Measurements from ENCODE around the gene RASGRP2. TPM values are rescaled to one million over a fixed set of nuclear protein-coding genes. Genes with fewer than 3 reads are reported as not detected.
"Not testable (repeated sequence)": the region's sequence is repeated elsewhere in the genome, so short reads cannot be mapped to it uniquely, and the experiment has no call there.

RASGRP2 gene
- total RNA-seq, 1 experiment from 2014 or later = 4.0 TPM

DNA sequence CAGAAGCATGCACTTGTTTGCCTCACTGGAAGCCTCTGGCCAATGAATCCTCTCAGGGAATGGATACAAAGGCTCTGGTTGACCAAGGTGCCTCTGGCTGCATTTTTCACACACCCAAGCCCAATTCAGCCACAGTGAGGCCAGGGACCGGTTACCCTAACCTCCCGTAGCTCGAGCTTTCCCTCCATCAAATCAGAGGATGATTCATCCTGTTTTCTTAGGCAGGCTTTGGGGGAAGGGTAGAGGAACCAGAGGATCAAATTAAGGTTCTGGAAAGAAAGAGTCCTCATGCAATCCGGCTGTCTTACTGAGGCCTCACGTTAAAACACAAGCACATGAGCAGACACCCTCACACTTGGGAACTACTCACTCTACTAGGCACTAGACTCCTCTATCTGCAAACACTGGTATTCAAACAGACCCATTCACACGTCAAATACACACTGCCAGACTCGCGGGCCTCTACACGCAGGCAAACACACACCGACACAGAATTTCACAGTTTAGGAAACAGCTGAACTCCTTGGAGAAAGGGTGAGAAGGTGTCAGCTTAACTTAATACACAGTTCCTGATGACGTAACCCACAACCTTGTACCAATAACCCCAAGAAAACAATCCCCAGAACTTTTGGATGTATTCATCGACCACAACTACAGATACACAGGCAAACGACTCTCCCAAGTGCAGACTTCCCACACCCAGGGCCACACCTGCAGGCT lies 33.4 kb downstream of the RASGRP2 start:
- no peaks in the 10 kb centered on the region for H3K36me3 ChIP-seq (ENCODE audit: control insufficient read depth, insufficient read depth, low read length)
- DNase-seq = no peak
- H3K4me3 ChIP-seq (ENCODE audit: low read depth, low read length) = no peak overlapping the region
- H3K4me1 ChIP-seq = no peaks in the 10 kb centered on the region
- BruUV-seq (replicated peaks) = no TSS peak
- POLR2A ChIA-PET = no interaction called here
- H3K27me3 ChIP-seq (replicated peaks; ENCODE audit: control insufficient read depth, insufficient read depth, low read length) = peaks cover 6% of the 10 kb centered on the region
- Mint-ChIP-seq H3K27me3 (ENCODE audit: insufficient read depth, unreplicated experiment) (peaks cover 14% of the 10 kb centered on the region), H3K36me3 (ENCODE audit: insufficient read depth, unreplicated experiment) (no peaks in the 10 kb centered on the region), H3K9me3 (ENCODE audit: unreplicated experiment) (no peaks in the 10 kb centered on the region), H3K4me1 (ENCODE audit: low read depth, unreplicated experiment) (peaks cover 3% of the 10 kb centered on the region), H3K27ac (ENCODE audit: unreplicated experiment) (no peak overlapping the region), H3K4me3 (ENCODE audit: unreplicated experiment) (no peak overlapping the region)
- TF ChIP-seq, protein P1, sequence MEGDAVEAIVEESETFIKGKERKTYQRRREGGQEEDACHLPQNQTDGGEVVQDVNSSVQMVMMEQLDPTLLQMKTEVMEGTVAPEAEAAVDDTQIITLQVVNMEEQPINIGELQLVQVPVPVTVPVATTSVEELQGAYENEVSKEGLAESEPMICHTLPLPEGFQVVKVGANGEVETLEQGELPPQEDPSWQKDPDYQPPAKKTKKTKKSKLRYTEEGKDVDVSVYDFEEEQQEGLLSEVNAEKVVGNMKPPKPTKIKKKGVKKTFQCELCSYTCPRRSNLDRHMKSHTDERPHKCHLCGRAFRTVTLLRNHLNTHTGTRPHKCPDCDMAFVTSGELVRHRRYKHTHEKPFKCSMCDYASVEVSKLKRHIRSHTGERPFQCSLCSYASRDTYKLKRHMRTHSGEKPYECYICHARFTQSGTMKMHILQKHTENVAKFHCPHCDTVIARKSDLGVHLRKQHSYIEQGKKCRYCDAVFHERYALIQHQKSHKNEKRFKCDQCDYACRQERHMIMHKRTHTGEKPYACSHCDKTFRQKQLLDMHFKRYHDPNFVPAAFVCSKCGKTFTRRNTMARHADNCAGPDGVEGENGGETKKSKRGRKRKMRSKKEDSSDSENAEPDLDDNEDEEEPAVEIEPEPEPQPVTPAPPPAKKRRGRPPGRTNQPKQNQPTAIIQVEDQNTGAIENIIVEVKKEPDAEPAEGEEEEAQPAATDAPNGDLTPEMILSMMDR (IDR thresholded peaks at IDR 0.05; ENCODE audit: insufficient read depth in 1 of 2, low read depth in 1 of 2, low read length in 1 of 2, severe bottlenecking in 1 of 2, unreplicated experiment in 1 of 2) = no peak
- CTCF ChIA-PET = interaction anchor here (0.6 kb wide), 1 partner anchor 29 kb away, joined by 7 read pairs; no protein-coding TSS in a partner anchor
- no peaks in the 10 kb centered on the region for H3K9me3 ChIP-seq
- intact Hi-C loops (cut with micrococcal nuclease; ENCODE audit: unreplicated experiment) = no loop called here

DNA sequence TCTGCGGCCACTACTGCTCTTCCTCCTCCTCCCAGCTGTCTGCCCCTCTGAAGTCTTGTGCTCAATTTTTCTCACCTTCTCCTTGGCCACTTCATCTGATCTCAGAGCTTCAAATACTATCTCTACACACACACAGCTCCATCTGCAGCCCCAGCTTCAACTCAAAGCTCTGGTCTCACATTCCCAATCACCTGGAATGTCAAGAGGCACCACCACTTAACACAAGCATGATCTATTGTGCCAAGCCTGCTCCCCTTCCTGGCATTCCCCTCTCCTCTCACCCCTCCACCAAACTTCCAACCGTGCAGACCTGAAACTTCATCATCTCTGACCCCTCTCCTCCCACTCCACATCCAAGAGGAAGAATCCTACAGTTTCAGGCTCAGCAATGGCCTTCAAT lies 38.4 kb downstream of the RASGRP2 start:
- peaks cover 7% of the 10 kb centered on the region for H3K27me3 Mint-ChIP-seq (ENCODE audit: insufficient read depth, unreplicated experiment)
- no peaks in the 10 kb centered on the region for H3K27me3 ChIP-seq (replicated peaks; ENCODE audit: control insufficient read depth, insufficient read depth, low read length)
- no peak overlapping the region for H3K4me3 Mint-ChIP-seq (ENCODE audit: unreplicated experiment)
- no peaks in the 10 kb centered on the region for H3K4me1 ChIP-seq
- intact Hi-C loops (cut with micrococcal nuclease; ENCODE audit: unreplicated experiment) = no loop called here
- ChIA-PET POLR2A (interaction anchor here (1.1 kb wide), 1 partner anchor 56 kb away, joined by 5 read pairs; no protein-coding TSS in a partner anchor), CTCF (interaction anchor here (1.2 to 2.4 kb wide), 5 partner anchors 8 to 77 kb away, joined by 3 to 27 read pairs (median 6); no protein-coding TSS in a partner anchor)
- no peak overlapping the region for H3K27ac Mint-ChIP-seq (ENCODE audit: unreplicated experiment)
- no peaks in the 10 kb centered on the region for H3K9me3 ChIP-seq
- TF ChIP-seq, protein P1 (IDR thresholded peaks at IDR 0.05; ENCODE audit: insufficient read depth in 1 of 2, low read depth in 1 of 2, low read length in 1 of 2, severe bottlenecking in 1 of 2, unreplicated experiment in 1 of 2) = no peak
- no peak overlapping the region for H3K4me3 ChIP-seq (ENCODE audit: low read depth, low read length)
- no peaks in the 10 kb centered on the region for H3K36me3 ChIP-seq (ENCODE audit: control insufficient read depth, insufficient read depth, low read length)
- H3K36me3 Mint-ChIP-seq (ENCODE audit: insufficient read depth, unreplicated experiment) = no peaks in the 10 kb centered on the region
- peaks cover 8% of the 10 kb centered on the region for H3K4me1 Mint-ChIP-seq (ENCODE audit: low read depth, unreplicated experiment)
- H3K9me3 Mint-ChIP-seq (ENCODE audit: unreplicated experiment) = no peaks in the 10 kb centered on the region
- DNase-seq = no peak
- BruUV-seq (replicated peaks) = no TSS peak

DNA sequence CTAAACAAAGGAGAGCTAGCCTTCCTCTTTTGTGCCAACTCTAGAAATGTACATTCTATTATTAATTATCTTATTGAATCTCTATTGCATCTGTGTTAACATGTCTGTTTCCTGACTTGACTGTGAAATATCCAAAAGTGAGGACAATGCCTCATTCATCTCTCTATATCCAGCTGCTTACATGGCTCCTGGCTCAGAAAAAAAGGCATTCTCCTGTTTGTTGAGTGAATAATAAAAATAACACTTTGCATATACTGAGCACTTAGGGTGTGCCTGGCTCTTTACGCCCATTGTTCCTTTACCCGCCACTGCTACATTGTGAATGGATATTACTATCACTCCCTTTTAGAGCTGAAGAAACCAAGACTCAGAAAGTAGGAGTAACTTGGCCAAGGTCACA lies 40.9 kb downstream of the RASGRP2 start:
- Histone ChIP-seq H3K9me3 (no peaks in the 10 kb centered on the region), H3K4me1 (no peaks in the 10 kb centered on the region), H3K36me3 (ENCODE audit: control insufficient read depth, insufficient read depth, low read length) (no peaks in the 10 kb centered on the region), H3K27me3 (replicated peaks; ENCODE audit: control insufficient read depth, insufficient read depth, low read length) (no peaks in the 10 kb centered on the region), H3K4me3 (ENCODE audit: low read depth, low read length) (no peak overlapping the region)
- Mint-ChIP-seq H3K27ac (ENCODE audit: unreplicated experiment) (no peak overlapping the region), H3K4me3 (ENCODE audit: unreplicated experiment) (no peak overlapping the region), H3K36me3 (ENCODE audit: insufficient read depth, unreplicated experiment) (no peaks in the 10 kb centered on the region), H3K27me3 (ENCODE audit: insufficient read depth, unreplicated experiment) (peaks cover 6% of the 10 kb centered on the region), H3K9me3 (ENCODE audit: unreplicated experiment) (no peaks in the 10 kb centered on the region), H3K4me1 (ENCODE audit: low read depth, unreplicated experiment) (peaks cover 16% of the 10 kb centered on the region)
- intact Hi-C loops (cut with micrococcal nuclease; ENCODE audit: unreplicated experiment) = no loop called here
- CTCF ChIA-PET = interaction anchor here (1.1 kb wide), 1 partner anchor 254 kb away, joined by 3 read pairs; no protein-coding TSS in a partner anchor
- no TSS peak for BruUV-seq (replicated peaks)
- DNase-seq = no peak
- POLR2A ChIA-PET = no interaction called here
- TF ChIP-seq, protein P1 (IDR thresholded peaks at IDR 0.05; ENCODE audit: insufficient read depth in 1 of 2, low read depth in 1 of 2, low read length in 1 of 2, severe bottlenecking in 1 of 2, unreplicated experiment in 1 of 2) = no peak

DNA sequence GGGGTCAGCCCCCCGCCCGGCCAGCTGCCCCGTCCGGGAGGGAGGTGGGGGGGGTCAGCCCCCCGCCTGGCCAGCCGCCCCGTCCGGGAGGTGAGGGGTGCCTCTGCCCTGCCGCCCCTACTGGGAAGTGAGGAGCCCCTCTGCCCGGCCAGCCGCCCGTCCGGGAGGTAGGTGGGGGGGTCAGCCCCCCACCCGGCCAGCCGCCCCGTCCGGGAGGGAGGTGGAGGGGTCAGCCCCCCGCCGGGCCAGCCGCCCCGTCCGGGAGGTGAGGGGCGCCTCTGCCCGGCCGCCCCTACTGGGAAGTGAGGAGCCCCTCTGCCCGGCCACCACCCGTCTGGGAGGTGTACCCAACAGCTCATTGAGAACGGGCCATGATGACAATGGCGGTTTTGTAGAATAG lies 42.0 kb downstream of the RASGRP2 start:
- CTCF ChIA-PET; H3K36me3 Mint-ChIP-seq (ENCODE audit: insufficient read depth, unreplicated experiment); H3K9me3 Mint-ChIP-seq (ENCODE audit: unreplicated experiment); H3K27me3 Mint-ChIP-seq (ENCODE audit: insufficient read depth, unreplicated experiment); intact Hi-C loops (cut with micrococcal nuclease; ENCODE audit: unreplicated experiment); H3K4me3 ChIP-seq (ENCODE audit: low read depth, low read length); H3K9me3 ChIP-seq; H3K27ac Mint-ChIP-seq (ENCODE audit: unreplicated experiment); DNase-seq; H3K27me3 ChIP-seq (replicated peaks; ENCODE audit: control insufficient read depth, insufficient read depth, low read length); H3K36me3 ChIP-seq (ENCODE audit: control insufficient read depth, insufficient read depth, low read length); H3K4me1 ChIP-seq; H3K4me3 Mint-ChIP-seq (ENCODE audit: unreplicated experiment); POLR2A ChIA-PET; BruUV-seq (replicated peaks): not testable (repeated sequence)
- H3K4me1 Mint-ChIP-seq (ENCODE audit: low read depth, unreplicated experiment) = peaks cover 16% of the 10 kb centered on the region
